Activated T-helper 1 cell treated with anti-CD3 and anti-CD28 coated beads, Interleukin-12 subunit alpha, Interleukin-12 subunit beta, Interleukin-2, Interleukin-4 antibody, amounts not matched to agents 30 ng/mL and 10 ng/mL and 1 ng/mL, durations not matched to agents 14 hours and 24 hours and 36 hours (primary cell): ENCODE data around the gene TGFB3. TPM values are rescaled to one million over a fixed set of nuclear protein-coding genes. Genes with fewer than 3 reads are reported as not detected.

Experiments
- total RNA-seq: library from RNA; stranded (reverse); gene quantifications from 2 replicates; pipeline ENCODE4 v1.2.3, GENCODE V29; 2022

The TGFB3 gene
- total RNA-seq, 1 donor from 2014 or later, result 2.2 TPM

Other genes with a start within 250 kb of the TGFB3 start
- gene IFT43, start 3.8 kb upstream of the TGFB3 start, total RNA-seq, result 8.7 and 10.4 TPM in 2 replicates
- gene GPATCH2L, start 169.9 kb upstream of the TGFB3 start, total RNA-seq, result 56.1 and 60.9 TPM in 2 replicates